Testis (tissue), 3 donors: ENCODE results near the gene TCF4. TPM values are rescaled to one million over a fixed set of nuclear protein-coding genes. Genes with fewer than 3 reads are reported as not detected.

Experiments used
- DNase-seq: peaks from one replicate; pipeline ENCODE4 v3.0.0-alpha.2; 2019
- H3K27ac ChIP-seq, 2 donors: fragments of 200-600 bp; sonication (generic); one replicate each; pipeline ENCODE4 v1.5.1; 2019
- H3K27me3 ChIP-seq: fragments of 200-600 bp; sonication (generic); one replicate; pipeline ENCODE4 v1.5.1; 2019
- H3K36me3 ChIP-seq: fragments of 200-600 bp; sonication (generic); one replicate; pipeline ENCODE4 v1.5.1; 2017; ENCODE audit warnings: low read depth; ENCODE audit errors: missing control alignments
- H3K4me1 ChIP-seq: fragments of 200-600 bp; sonication (generic); one replicate; pipeline ENCODE4 v1.5.1; 2019
- H3K4me3 ChIP-seq, 2 donors: fragments of 200-600 bp; sonication (generic); one replicate each; pipeline ENCODE4 v1.5.1; 2017 to 2019
- H3K9me3 ChIP-seq: fragments of 200-600 bp; sonication (generic); one replicate; pipeline ENCODE4 v1.5.1; 2017
- CTCF ChIP-seq, 3 experiments: fragments of 450-650 bp in 2 of 3; fragments of 200-600 bp in 1 of 3; sonication (generic) in 1 of 3; IDR thresholded peaks; one replicate each; pipeline ENCODE4 v1.5.1; 2016 to 2019; ENCODE audit warnings: antibody characterized with exemption in 3 of 3, mild to moderate bottlenecking in 2 of 3, moderate library complexity in 1 of 3
- POLR2A ChIP-seq: fragments of 450-650 bp; IDR thresholded peaks from one replicate; pipeline ENCODE4 v1.6.1; 2017; ENCODE audit warnings: antibody characterized with exemption, mild to moderate bottlenecking, moderate library complexity
- WGBS, 2 donors: methylation state at CpG; one replicate each; pipeline ENCODE4 v1.1.5; 2018; 5-methylcytosine and 5-hydroxymethylcytosine counted together
- intact Hi-C: fragments of 100-400 bp; cut with DNase I; formaldehyde crosslinking; loops from one replicate; pipeline ENCODE4 v1.15.1; 2023; ENCODE audit warnings: low total_unique reads
- polyA plus RNA-seq: library from polyadenylated mRNA; stranded (reverse); fragments of 350-450 nt; fragmentation: Illumina TruSeq; extraction: RNeasy Lipid Tissue Mini Kit (QIAGEN cat#74804); gene quantifications from one replicate; pipeline ENCODE4 v1.2.3, GENCODE V29; 2014; ENCODE audit warnings: low read depth, low replicate concordance; ENCODE audit not compliant: insufficient read depth
- total RNA-seq, 2 donors: library from RNA; depleted of rRNA; stranded (reverse); fragments of >200 nt; gene quantifications; one replicate each; pipeline ENCODE4 v1.2.3, GENCODE V29; 2016

The TCF4 gene
- total and polyA plus RNA-seq, 3 donors from 2014 or later, result 50.8 to 122 (median 110) TPM

GRCh38 chr18:55523001-55523400, 65.0 kb downstream of the TCF4 start:
- H3K4me3 ChIP-seq, result no peak overlapping the region
- intact Hi-C loops, result no loop called here
- H3K4me1 ChIP-seq, result peaks cover 5% of the 10 kb centered on the region
- H3K9me3 ChIP-seq, result no peaks in the 10 kb centered on the region
- H3K36me3 ChIP-seq, result no peaks in the 10 kb centered on the region
- no peak for DNase-seq
- H3K27me3 ChIP-seq, result no peaks in the 10 kb centered on the region
- H3K27ac ChIP-seq, result no peak overlapping the region
- TF ChIP-seq CTCF (IDR thresholded peaks at IDR 0.05) (no peak), POLR2A (no peak)

DNA sequence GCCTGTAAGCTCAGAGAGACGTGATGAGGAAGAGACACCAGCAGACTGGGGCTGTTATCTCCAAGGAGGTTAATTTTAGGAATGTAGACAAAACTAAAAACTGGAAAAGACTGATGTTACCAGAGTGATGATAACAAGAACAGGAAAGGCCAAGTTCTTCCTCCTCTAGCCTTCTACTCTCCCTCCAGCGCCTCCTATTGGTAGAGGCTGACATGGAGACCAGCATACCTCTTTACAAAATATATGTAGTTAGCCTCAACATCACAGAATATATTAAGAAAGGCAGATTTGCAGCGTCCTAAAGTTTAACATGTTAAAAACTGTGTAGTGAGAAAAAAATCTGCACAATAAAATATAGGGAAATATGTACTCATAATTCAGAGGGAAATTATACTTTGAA, 66.0 kb downstream of the TCF4 start:
- no peak overlapping the region for H3K27ac ChIP-seq
- no peaks in the 10 kb centered on the region for H3K27me3 ChIP-seq
- no peaks in the 10 kb centered on the region for H3K36me3 ChIP-seq
- intact Hi-C loops, result no loop called here
- DNase-seq, result no peak
- H3K4me1 ChIP-seq, result peaks cover 5% of the 10 kb centered on the region
- 66 to 69% methylated on average over 3 of the region's 3 CpGs for WGBS, 2 donors
- TF ChIP-seq POLR2A (no peak), CTCF (IDR thresholded peaks at IDR 0.05) (peak in 1 of 3 experiments; percentile 18)
- H3K9me3 ChIP-seq, result no peaks in the 10 kb centered on the region
- no peak overlapping the region for H3K4me3 ChIP-seq

GRCh38 chr18:55517055-55517454, 70.9 kb downstream of the TCF4 start:
- Histone ChIP-seq H3K27me3 (no peaks in the 10 kb centered on the region), H3K27ac (no peak overlapping the region), H3K9me3 (no peaks in the 10 kb centered on the region), H3K4me3 (no peak overlapping the region), H3K4me1 (no peaks in the 10 kb centered on the region), H3K36me3 (no peaks in the 10 kb centered on the region)
- WGBS, 2 donors, result 96% methylated on average over 4 of the region's 4 CpGs
- TF ChIP-seq POLR2A, result no peak
- no peak for TF ChIP-seq CTCF (IDR thresholded peaks at IDR 0.05)
- DNase-seq, result no peak
- intact Hi-C loops, result no loop called here

DNA sequence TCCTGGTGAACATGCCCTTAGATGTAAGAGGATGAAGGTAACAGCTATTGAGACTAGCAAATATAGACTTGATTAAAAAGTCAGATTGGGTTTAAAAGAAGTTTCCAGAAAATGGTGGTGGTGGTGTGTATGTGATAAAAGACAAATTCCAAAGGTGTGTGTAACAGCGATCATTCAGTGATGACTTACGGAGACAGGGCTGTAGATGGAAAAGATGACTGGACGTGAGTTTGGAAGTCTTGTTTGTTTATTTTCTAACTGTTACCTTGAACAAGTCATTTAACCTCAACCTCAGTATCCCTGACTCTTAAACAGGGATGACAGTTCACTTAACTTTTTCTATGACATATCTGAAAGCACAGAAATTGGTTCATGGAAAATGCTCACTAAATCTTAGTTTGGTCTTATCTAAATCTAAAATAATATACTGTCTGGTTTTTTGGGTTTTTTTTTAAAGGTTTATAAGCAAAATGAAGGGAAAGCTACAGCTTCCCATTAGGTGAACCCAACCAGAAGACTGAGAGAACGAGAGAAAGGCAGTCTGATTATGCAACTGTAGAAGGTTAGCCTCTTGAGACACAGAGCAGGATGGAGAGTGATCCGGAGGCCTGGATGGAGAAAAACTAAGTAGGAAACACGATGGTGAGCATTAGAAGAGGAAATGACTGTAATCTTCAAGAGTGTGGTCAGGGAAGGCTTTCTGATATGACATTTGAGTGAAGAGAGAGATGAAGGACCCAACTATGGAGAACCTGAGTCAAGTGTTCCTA, 71.9 kb downstream of the TCF4 start:
- DNase-seq, result no peak
- Histone ChIP-seq H3K36me3 (no peaks in the 10 kb centered on the region), H3K9me3 (no peaks in the 10 kb centered on the region), H3K4me3 (no peak overlapping the region), H3K27ac (no peak overlapping the region), H3K27me3 (no peaks in the 10 kb centered on the region), H3K4me1 (peaks cover 5% of the 10 kb centered on the region)
- intact Hi-C loops, result no loop called here
- TF ChIP-seq CTCF (IDR thresholded peaks at IDR 0.05), result no peak
- TF ChIP-seq POLR2A, result no peak
- 82 to 91% methylated on average over 6 of the region's 6 CpGs for WGBS, 2 donors

DNA sequence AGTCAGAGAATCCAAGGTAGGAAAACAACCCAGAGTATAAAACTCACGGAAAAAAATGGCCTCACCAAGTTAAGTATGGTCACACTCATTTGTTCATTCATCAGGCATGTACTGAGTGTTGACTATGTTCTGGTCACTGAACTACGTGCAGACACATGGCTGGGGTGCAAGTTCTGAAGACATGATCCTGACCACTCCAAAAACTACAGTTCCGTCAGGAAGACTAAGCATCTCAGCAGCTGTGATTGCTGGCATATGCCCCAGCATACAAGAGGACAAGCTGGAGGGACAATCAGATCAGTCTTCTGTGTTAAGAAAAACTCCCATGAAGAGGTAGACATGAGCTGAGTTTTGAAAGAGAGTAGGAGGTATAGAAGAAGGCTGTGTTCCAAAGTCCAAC, 72.8 kb downstream of the TCF4 start:
- peaks cover 11% of the 10 kb centered on the region for H3K4me1 ChIP-seq
- 73 to 81% methylated on average over 3 of the region's 3 CpGs for WGBS, 2 donors
- no peaks in the 10 kb centered on the region for H3K27me3 ChIP-seq
- no peak overlapping the region for H3K4me3 ChIP-seq
- H3K27ac ChIP-seq, result no peak overlapping the region
- TF ChIP-seq POLR2A, result no peak
- no peak for TF ChIP-seq CTCF (IDR thresholded peaks at IDR 0.05)
- no peak for DNase-seq
- no peaks in the 10 kb centered on the region for H3K36me3 ChIP-seq
- intact Hi-C loops, result no loop called here
- H3K9me3 ChIP-seq, result no peaks in the 10 kb centered on the region
